Ishikawa (cell line): ENCODE data around the gene TTLL1.
A peak's percentile ranks its signal among the peaks of the same experiment; 100 is the strongest.

ENCODE experiments used
- CEBPB ChIP-seq: IDR thresholded peaks from 2 replicates; pipeline ENCODE4 v1.6.1; 2012
- CREB1 ChIP-seq: IDR thresholded peaks from 2 replicates; pipeline ENCODE4 v1.6.1; 2012; ENCODE audit warnings: low read depth
- EGR1 ChIP-seq: IDR thresholded peaks from 2 replicates; pipeline ENCODE4 v1.6.1; 2012
- EP300 ChIP-seq: IDR thresholded peaks from 2 replicates; pipeline ENCODE4 v1.6.1; 2012; ENCODE audit warnings: borderline replicate concordance
- FOXM1 ChIP-seq: IDR thresholded peaks from 2 replicates; pipeline ENCODE4 v1.6.1; 2012; ENCODE audit warnings: low read depth, borderline replicate concordance
- NFIC ChIP-seq: IDR thresholded peaks from 2 replicates; pipeline ENCODE4 v1.6.1; 2012
- RAD21 ChIP-seq: IDR thresholded peaks from 2 replicates; pipeline ENCODE4 v1.6.1; 2012; ENCODE audit warnings: low read depth
- TAF1 ChIP-seq: IDR thresholded peaks from 2 replicates; pipeline ENCODE4 v1.6.1; 2012; ENCODE audit warnings: low read depth, mild to moderate bottlenecking
- TCF12 ChIP-seq: IDR thresholded peaks from 2 replicates; pipeline ENCODE4 v1.6.1; 2012; ENCODE audit warnings: low read depth
- TEAD4 ChIP-seq: IDR thresholded peaks from 2 replicates; pipeline ENCODE4 v1.6.1; 2012
- YY1 ChIP-seq: IDR thresholded peaks from 2 replicates; pipeline ENCODE4 v1.6.1; 2012; ENCODE audit warnings: low read depth
- ZBTB7A ChIP-seq: IDR thresholded peaks from 2 replicates; pipeline ENCODE4 v1.6.1; 2012; ENCODE audit warnings: low read depth
- TF ChIP-seq, protein P1 (sequence below): IDR thresholded peaks from 2 replicates; pipeline ENCODE4 v1.6.1; 2012
- TF ChIP-seq, protein P2 (sequence below): IDR thresholded peaks from 2 replicates; pipeline ENCODE4 v1.6.1; 2012; ENCODE audit warnings: low read depth, mild to moderate bottlenecking
- TF ChIP-seq, protein P3 (sequence below): IDR thresholded peaks from 2 replicates; pipeline ENCODE4 v1.6.1; 2012

TTLL1 gene

DNA sequence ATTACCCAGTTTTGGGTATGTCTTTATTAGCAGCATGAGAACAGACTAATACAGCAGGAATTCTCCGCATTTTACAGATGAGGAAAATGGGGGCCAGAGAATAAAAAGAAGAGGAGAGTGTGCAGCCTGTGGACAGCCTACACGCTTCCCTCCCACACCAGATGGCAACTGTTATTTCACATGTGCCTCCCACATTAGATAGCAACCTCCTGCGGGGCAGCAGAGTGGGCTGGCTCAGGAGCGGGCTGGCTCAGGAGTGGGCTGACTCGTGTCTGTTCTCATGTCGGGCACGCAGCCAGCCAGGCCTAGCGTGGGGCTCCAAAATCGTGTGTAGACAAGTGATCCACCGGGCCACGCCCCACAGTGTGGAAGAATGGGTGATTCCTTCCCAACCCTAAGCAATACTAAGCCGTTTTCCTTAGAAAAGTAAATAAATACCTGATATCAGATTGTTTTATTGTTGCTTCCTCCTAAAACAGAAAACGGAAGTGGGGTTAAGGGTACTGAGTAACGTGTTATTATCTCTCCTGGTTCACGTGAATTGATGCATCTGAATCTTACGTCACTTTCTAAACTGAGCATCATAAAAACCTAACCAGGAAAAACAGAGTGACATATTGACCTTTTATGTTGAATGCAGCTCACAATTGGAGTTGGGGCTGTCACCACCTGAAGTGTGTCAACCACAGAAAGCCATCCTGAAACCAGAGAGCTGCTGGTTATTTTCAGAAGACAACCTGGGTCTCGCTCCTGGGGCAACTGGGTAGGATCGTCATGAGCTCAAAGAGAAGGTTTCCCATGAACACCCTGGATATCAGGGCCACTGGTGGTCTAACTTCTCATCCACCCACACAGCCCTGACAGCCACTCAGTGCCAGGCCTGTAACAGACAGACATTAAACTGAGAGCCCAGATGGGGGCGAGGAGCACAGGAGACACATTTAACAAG, 3.3 kb downstream of the TTLL1 start:
- TF ChIP-seq NFIC (no peak), EP300 (no peak)
- TF ChIP-seq, protein P1, sequence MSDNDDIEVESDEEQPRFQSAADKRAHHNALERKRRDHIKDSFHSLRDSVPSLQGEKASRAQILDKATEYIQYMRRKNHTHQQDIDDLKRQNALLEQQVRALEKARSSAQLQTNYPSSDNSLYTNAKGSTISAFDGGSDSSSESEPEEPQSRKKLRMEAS, result no peak
- TF ChIP-seq, protein P2, sequence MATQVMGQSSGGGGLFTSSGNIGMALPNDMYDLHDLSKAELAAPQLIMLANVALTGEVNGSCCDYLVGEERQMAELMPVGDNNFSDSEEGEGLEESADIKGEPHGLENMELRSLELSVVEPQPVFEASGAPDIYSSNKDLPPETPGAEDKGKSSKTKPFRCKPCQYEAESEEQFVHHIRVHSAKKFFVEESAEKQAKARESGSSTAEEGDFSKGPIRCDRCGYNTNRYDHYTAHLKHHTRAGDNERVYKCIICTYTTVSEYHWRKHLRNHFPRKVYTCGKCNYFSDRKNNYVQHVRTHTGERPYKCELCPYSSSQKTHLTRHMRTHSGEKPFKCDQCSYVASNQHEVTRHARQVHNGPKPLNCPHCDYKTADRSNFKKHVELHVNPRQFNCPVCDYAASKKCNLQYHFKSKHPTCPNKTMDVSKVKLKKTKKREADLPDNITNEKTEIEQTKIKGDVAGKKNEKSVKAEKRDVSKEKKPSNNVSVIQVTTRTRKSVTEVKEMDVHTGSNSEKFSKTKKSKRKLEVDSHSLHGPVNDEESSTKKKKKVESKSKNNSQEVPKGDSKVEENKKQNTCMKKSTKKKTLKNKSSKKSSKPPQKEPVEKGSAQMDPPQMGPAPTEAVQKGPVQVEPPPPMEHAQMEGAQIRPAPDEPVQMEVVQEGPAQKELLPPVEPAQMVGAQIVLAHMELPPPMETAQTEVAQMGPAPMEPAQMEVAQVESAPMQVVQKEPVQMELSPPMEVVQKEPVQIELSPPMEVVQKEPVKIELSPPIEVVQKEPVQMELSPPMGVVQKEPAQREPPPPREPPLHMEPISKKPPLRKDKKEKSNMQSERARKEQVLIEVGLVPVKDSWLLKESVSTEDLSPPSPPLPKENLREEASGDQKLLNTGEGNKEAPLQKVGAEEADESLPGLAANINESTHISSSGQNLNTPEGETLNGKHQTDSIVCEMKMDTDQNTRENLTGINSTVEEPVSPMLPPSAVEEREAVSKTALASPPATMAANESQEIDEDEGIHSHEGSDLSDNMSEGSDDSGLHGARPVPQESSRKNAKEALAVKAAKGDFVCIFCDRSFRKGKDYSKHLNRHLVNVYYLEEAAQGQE, result no peak

DNA sequence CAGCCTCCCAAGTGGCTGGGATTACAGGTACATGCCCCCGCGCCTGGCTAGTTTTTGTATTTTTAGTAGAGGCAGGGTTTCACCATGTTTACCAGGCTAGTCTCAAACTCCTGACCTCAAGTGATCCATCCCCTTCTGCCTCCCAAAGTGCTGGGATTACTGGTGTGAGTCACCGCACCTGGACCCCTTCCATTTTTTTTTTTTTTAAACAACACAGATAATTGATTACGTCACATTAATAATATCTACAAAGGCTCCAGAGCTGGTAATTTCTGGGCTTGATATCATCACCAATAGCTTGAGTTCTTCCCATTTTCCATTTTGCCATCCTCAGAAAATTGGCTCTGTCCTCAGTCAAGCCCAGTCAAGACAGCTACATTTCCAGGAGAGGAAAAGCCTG, 7.2 kb downstream of the TTLL1 start:
- TF ChIP-seq ZBTB7A (no peak), FOXM1 (no peak), EP300 (no peak), TAF1 (no peak), CREB1 (no peak), NFIC (no peak), TEAD4 (no peak), EGR1 (no peak)
- TF ChIP-seq, protein P1, result no peak

DNA sequence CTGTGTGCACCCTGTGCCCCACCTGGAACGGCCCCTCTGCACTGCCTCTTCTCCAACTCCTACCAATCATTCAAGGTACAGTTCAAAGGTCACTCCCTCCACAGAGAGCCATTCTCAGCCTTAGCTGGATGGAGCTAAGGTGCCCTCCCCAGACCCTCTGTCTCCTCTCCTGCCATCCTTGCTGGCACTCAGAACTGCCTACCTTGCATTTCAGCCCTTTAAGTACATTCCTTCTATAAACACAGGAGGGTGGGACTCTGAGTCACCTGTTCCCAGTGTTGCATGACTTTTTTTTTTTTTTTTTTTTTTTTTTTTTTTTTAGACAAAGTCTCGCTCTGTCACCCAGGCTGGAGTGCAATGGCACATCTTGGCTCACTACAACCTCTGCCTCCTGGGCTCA, 8.6 kb downstream of the TTLL1 start:
- TF ChIP-seq CEBPB (no peak), FOXM1 (no peak), NFIC (no peak), EGR1 (no peak), TCF12 (no peak), ZBTB7A (no peak)
- TF ChIP-seq, protein P2, result no peak
- TF ChIP-seq, protein P3, sequence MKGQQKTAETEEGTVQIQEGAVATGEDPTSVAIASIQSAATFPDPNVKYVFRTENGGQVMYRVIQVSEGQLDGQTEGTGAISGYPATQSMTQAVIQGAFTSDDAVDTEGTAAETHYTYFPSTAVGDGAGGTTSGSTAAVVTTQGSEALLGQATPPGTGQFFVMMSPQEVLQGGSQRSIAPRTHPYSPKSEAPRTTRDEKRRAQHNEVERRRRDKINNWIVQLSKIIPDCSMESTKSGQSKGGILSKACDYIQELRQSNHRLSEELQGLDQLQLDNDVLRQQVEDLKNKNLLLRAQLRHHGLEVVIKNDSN, result peak; percentile 29; the same call in 1 of the 2 replicates

DNA sequence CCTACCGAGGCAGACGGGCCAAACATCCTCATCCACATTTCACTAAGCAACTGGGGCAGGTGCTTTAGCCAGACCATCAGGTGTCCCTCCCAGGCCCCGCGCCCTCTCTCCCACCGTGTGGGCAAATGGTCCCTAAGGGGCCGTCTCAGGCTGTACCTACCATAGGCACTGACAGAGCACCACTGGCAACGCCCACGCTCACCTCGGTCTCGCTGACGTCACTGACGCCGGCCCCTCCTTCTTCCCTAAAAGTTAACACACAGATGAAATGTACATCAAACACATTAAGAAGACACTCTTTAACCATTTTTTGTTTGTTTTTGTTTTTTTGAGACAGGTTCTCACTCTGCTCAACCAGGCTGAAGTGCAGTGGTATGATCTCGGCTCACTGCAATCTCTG, 9.4 kb downstream of the TTLL1 start:
- TF ChIP-seq TAF1 (no peak), EGR1 (no peak), FOXM1 (no peak), EP300 (no peak), CEBPB (no peak), YY1 (no peak), CREB1 (no peak), ZBTB7A (no peak), RAD21 (no peak), TEAD4 (no peak), NFIC (no peak), TCF12 (no peak)
- TF ChIP-seq, protein P1, result no peak
- TF ChIP-seq, protein P2, result no peak
- TF ChIP-seq, protein P3, result no peak
